CD4-positive, alpha-beta T cell treated with Interleukin-10 for 1 hour (primary cell): ENCODE results near the gene CCDC177.

ENCODE experiments used
- DNase-seq: peaks from one replicate; pipeline ENCODE4 v3.0.0-alpha.2; 2020

Gene CCDC177

GRCh38 chr14:69527635-69528034, 47.0 kb downstream of the CCDC177 start:
- no peak for DNase-seq

DNA sequence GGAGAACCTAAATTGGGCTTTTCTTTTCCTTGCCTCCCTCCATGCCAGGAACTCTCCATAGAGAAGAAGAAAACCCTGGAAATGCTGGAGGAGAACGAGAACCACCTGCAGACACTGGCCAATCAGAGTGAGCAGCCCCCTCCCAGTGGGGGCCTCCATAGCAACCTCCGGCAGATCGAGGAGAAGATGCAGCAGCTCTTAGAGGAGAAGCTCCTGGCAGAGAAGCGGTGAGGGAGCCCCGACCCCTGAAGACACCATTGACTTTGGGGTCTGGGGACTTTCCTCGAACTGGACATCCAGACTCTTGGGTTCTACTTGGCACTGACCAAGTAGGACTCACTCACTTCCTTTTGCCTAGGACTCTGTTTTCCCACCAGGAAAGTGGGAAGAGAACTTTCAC, 48.8 kb downstream of the CCDC177 start:
- DNase-seq: no peak

DNA sequence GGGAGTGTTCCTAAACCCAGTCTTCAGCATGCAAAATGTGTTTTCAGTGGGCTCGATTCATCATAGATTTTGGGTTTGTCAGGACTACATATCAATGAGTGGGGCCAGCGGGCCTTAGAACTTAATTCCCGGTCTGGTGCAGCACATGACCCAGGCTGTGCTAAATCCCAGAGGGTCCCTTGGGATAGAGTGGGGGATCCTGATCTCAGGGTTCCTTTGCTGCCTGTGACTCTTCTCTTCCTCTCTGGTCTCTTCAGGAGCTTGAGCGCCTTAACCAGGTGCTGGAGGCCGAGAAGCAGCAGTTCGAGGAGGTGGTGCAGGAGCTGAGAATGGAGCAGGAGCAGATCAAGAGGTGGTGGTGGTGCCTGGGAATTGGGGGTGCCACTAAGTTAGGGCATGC, 52.6 kb downstream of the CCDC177 start:
- no peak for DNase-seq
